GM23338 (cell line): Measurements from ENCODE around the gene PIEZO2. TPM values are rescaled to one million over a fixed set of nuclear protein-coding genes. Genes with fewer than 3 reads are reported as not detected.

ENCODE experiments used
- ATAC-seq: fragments of 200-7000 bp; cut with Tn5 transposase; 3 replicates; pipeline ENCODE4 v1.9.1; 2020
- DNase-seq: peaks from one replicate; pipeline ENCODE4 v3.0.0-alpha.2; 2015; ENCODE audit warnings: low spot score
- H2AFZ ChIP-seq: fragments of 200-600 bp; sonication (generic); 2 replicates; pipeline ENCODE4 v1.8.0; 2016; ENCODE audit warnings: antibody characterized with exemption, mild to moderate bottlenecking, moderate library complexity
- H3F3A ChIP-seq: fragments of 200-600 bp; sonication (generic); replicated peaks from 2 replicates; pipeline ENCODE4 v1.8.0; 2017; ENCODE audit warnings: antibody characterized with exemption, mixed run types, low read depth
- H3K27ac ChIP-seq: fragments of 200-600 bp; sonication (generic); 2 replicates; pipeline ENCODE4 v1.6.1; 2016; ENCODE audit warnings: low read depth
- H3K27me3 ChIP-seq: fragments of 200-600 bp; sonication (generic); 2 replicates; pipeline ENCODE4 v1.8.0; 2016; ENCODE audit warnings: mild to moderate bottlenecking, mixed run types, moderate library complexity; ENCODE audit not compliant: insufficient read depth
- H3K36me3 ChIP-seq: fragments of 200-600 bp; sonication (generic); 2 replicates; pipeline ENCODE4 v1.8.0; 2016; ENCODE audit warnings: mild to moderate bottlenecking; ENCODE audit not compliant: insufficient read depth
- H3K4me1 ChIP-seq: fragments of 200-600 bp; sonication (generic); 2 replicates; pipeline ENCODE4 v1.8.0; 2016; ENCODE audit warnings: mild to moderate bottlenecking, moderate library complexity; ENCODE audit not compliant: insufficient read depth
- H3K4me2 ChIP-seq: fragments of 200-600 bp; sonication (generic); 2 replicates; pipeline ENCODE4 v1.7.1; 2017; ENCODE audit warnings: mixed run types
- H3K4me3 ChIP-seq: fragments of 200-600 bp; sonication (generic); 2 replicates; pipeline ENCODE4 v1.6.1; 2016; ENCODE audit warnings: mixed run types
- H3K79me2 ChIP-seq: fragments of 200-600 bp; sonication (generic); replicated peaks from 2 replicates; pipeline ENCODE4 v1.8.0; 2017; ENCODE audit warnings: mild to moderate bottlenecking; ENCODE audit not compliant: insufficient read depth
- H3K9me2 ChIP-seq: fragments of 200-600 bp; sonication (generic); 2 replicates; pipeline ENCODE4 v1.8.0; 2017; ENCODE audit not compliant: insufficient read depth
- H4K20me1 ChIP-seq: fragments of 200-600 bp; sonication (generic); replicated peaks from 2 replicates; pipeline ENCODE4 v1.8.0; 2017; ENCODE audit warnings: mild to moderate bottlenecking; ENCODE audit not compliant: insufficient read depth
- H3K27ac Mint-ChIP-seq: 2 replicates; pipeline ENCODE4 v1.8.0; 2020; ENCODE audit warnings: inconsistent platforms, mild to moderate bottlenecking, moderate library complexity, mixed read lengths
- H3K27me3 Mint-ChIP-seq: 3 replicates; pipeline ENCODE4 v1.8.0; 2022; ENCODE audit warnings: low read depth, mild to moderate bottlenecking, moderate library complexity, mixed read lengths, inconsistent platforms; ENCODE audit not compliant: insufficient read depth, poor library complexity
- H3K36me3 Mint-ChIP-seq: 3 replicates; pipeline ENCODE4 v1.8.0; 2021; ENCODE audit warnings: low read depth, mild to moderate bottlenecking, inconsistent platforms, moderate library complexity, mixed read lengths
- H3K4me1 Mint-ChIP-seq: 3 replicates; pipeline ENCODE4 v1.8.0; 2020; ENCODE audit warnings: mild to moderate bottlenecking, inconsistent platforms, mixed read lengths
- H3K4me3 Mint-ChIP-seq: 3 replicates; pipeline ENCODE4 v1.8.0; 2021; ENCODE audit warnings: moderate library complexity, mild to moderate bottlenecking, inconsistent platforms, mixed read lengths
- H3K9me3 Mint-ChIP-seq: 3 replicates; pipeline ENCODE4 v1.8.0; 2020; ENCODE audit warnings: moderate library complexity, mild to moderate bottlenecking, inconsistent platforms, mixed read lengths
- CREB1 ChIP-seq: fragments of 250-450 bp; sonication (Bioruptor Pico); IDR thresholded peaks from 2 replicates; pipeline ENCODE4 v1.5.0; 2020; ENCODE audit warnings: low read depth, mild to moderate bottlenecking, moderate library complexity
- CTCF ChIP-seq, 2 experiments: fragments of 200-600 bp in 1 of 2; sonication (generic) in 1 of 2; conservative IDR thresholded peaks; 2 replicates each; pipeline versions ENCODE4 v1.5.1 to v1.6.1; 2016 to 2017; ENCODE audit warnings: antibody characterized with exemption in 2 of 2, low read depth in 2 of 2, mild to moderate bottlenecking in 2 of 2, moderate library complexity in 1 of 2
- EZH2phosphoT487 ChIP-seq: fragments of 200-600 bp; sonication (generic); IDR thresholded peaks from one replicate; pipeline ENCODE4 v1.8.1; 2018; ENCODE audit warnings: antibody characterized with exemption; ENCODE audit not compliant: unreplicated experiment
- JUNB ChIP-seq: IDR thresholded peaks from one replicate; pipeline ENCODE4 v1.6.1; 2016; ENCODE audit warnings: antibody characterized with exemption; ENCODE audit not compliant: unreplicated experiment
- NANOG ChIP-seq: IDR thresholded peaks from 2 replicates; pipeline ENCODE4 v1.6.1; 2016; ENCODE audit warnings: antibody characterized with exemption, borderline replicate concordance
- POLR2AphosphoS5 ChIP-seq: IDR thresholded peaks from 2 replicates; pipeline ENCODE4 v1.6.1; 2016; ENCODE audit warnings: antibody characterized with exemption, low read depth
- REST ChIP-seq: IDR thresholded peaks from one replicate; pipeline ENCODE4 v1.6.1; 2018; ENCODE audit warnings: antibody characterized with exemption; ENCODE audit not compliant: unreplicated experiment
- STAT1 ChIP-seq: IDR thresholded peaks from one replicate; pipeline ENCODE4 v1.6.1; 2016; ENCODE audit warnings: antibody characterized with exemption; ENCODE audit not compliant: unreplicated experiment
- ZNF114 ChIP-seq: fragments of 250-450 bp; sonication (Bioruptor Pico); IDR thresholded peaks from 2 replicates; pipeline ENCODE4 v1.5.0; 2020; ENCODE audit warnings: mild to moderate bottlenecking, moderate library complexity
- ZNF331 ChIP-seq: fragments of 250-450 bp; sonication (Bioruptor Pico); IDR thresholded peaks from 2 replicates; pipeline ENCODE4 v1.5.0; 2020; ENCODE audit warnings: low read depth, mild to moderate bottlenecking, moderate library complexity
- ZNF462 ChIP-seq: fragments of 250-450 bp; sonication (Bioruptor Pico); IDR thresholded peaks from 2 replicates; pipeline ENCODE4 v1.5.0; 2020; ENCODE audit warnings: mild to moderate bottlenecking, moderate library complexity
- polyA plus RNA-seq: library from polyadenylated mRNA; unstranded; fragments of >200 nt; fragmentation: Nextera tagmentation; extraction: Ambion mirVana; gene quantifications from 2 replicates; pipeline ENCODE4 v1.2.1, GENCODE V29; 2016
- total RNA-seq: library from RNA; depleted of rRNA; stranded (reverse); fragments of >200 nt; shearing (Covaris generic); gene quantifications from 2 replicates; pipeline ENCODE4 v1.2.3, GENCODE V29; 2014

PIEZO2 gene
- total and polyA plus RNA-seq, 2 experiments from 2014 or later, result 4.8 to 8.2 TPM

DNA sequence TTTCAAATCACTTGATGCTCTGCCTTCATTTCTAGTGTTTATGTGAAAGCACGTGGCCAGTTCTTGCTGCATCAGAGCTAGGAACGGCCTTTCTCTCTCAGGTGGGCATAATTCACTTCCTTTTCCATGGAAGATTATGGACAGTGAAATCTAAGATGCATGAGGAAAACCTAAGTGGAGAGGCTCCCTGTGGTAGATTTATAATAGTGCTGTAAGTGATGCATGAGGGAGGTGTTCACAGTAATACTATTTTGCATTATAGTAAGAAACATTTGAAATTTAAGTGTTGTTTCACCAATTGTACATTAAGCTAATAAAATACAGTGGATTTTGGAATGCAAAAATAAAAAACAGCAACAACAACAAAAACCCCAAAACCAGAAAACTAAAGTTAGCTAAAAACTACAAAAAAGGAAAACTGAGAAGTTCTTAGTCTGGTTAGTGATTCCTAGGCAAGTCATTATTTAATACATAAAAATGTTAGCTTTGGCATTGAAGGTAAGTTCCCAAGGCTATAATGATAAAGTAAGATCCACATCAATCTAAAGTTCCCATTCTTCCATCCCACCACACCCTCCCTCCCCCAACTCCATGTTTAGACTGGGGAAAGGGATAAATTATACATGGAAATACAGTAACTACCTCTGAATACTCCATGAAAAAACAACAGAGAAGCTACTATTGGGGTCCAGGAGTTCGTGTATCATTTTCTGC is 469.7 kb downstream of the PIEZO2 start:
- Mint-ChIP-seq H3K4me3 (no peak overlapping the region), H3K36me3 (peaks cover 9% of the 10 kb centered on the region; the same call in 1 of the 3 replicates), H3K9me3 (0 out of 3 replicates have a peak, but pooled peaks cover 5% of the 10 kb centered on the region), H3K27ac (no peak overlapping the region), H3K27me3 (peaks cover 1% of the 10 kb centered on the region), H3K4me1 (no peaks in the 10 kb centered on the region)
- DNase-seq (no peak), ATAC-seq (no peak)
- Histone ChIP-seq H2AFZ (no peak overlapping the region), H3K79me2 (no peaks in the 10 kb centered on the region), H3K4me1 (no peaks in the 10 kb centered on the region), H4K20me1 (no peaks in the 10 kb centered on the region), H3F3A (no peaks in the 10 kb centered on the region), H3K4me3 (no peak overlapping the region), H3K4me2 (no peak overlapping the region), H3K27me3 (no peaks in the 10 kb centered on the region), H3K36me3 (no peaks in the 10 kb centered on the region), H3K27ac (no peak overlapping the region), H3K9me2 (0 out of 2 replicates have a peak, but pooled peaks cover 3% of the 10 kb centered on the region)
- no peak for TF ChIP-seq ZNF462 (CRISPR knock-in tag)
- no peak for TF ChIP-seq CREB1 (CRISPR knock-in tag)
- no peak for TF ChIP-seq NANOG
- TF ChIP-seq REST, result no peak
- TF ChIP-seq EZH2phosphoT487, result no peak
- TF ChIP-seq POLR2AphosphoS5, result no peak
- TF ChIP-seq CTCF (conservative IDR thresholded peaks at IDR 0.05; ENCODE audit: low read depth in 2 of 2), result no peak
- no peak for TF ChIP-seq JUNB
- no peak for TF ChIP-seq STAT1
- TF ChIP-seq ZNF114 (CRISPR knock-in tag), result no peak
- TF ChIP-seq ZNF331 (CRISPR knock-in tag), result no peak
